HTERT RPE-1 (cell line): ENCODE data around the gene TPTE2.
"Not testable (repeated sequence)": the region's sequence is repeated elsewhere in the genome, so short reads cannot be mapped to it uniquely, and the experiment has no call there.

ENCODE experiments used
- in situ Hi-C: fragments of 300-500 bp; cut with MboI; formaldehyde crosslinking; loops from 4 replicates; pipeline ENCODE4 v1.14.3; 2020; ENCODE audit warnings: low sequenced_read_pairs

The TPTE2 gene

GRCh38 chr13:19572280-19572679 lies 10.9 kb upstream of the TPTE2 start:
- in situ Hi-C loops, result no loop called here

GRCh38 chr13:19567820-19568534 lies 6.6 kb upstream of the TPTE2 start:
- in situ Hi-C loops, result no loop called here

- in situ Hi-C loops, result no loop called here
Observed at GRCh38 chr13:19561585-19561984, 253 bp upstream of the TPTE2 start.

- in situ Hi-C loops, result not testable (repeated sequence)
Observed at GRCh38 chr13:19560672-19561071, 660 bp downstream of the TPTE2 start.

- in situ Hi-C loops, result not testable (repeated sequence)
Observed at GRCh38 chr13:19559739-19560138, 1.6 kb downstream of the TPTE2 start.

- in situ Hi-C loops, result not testable (repeated sequence)
Observed at GRCh38 chr13:19557287-19557686, 4.0 kb downstream of the TPTE2 start.

GRCh38 chr13:19549245-19549644 lies 12.1 kb downstream of the TPTE2 start:
- in situ Hi-C loops, result not testable (repeated sequence)

GRCh38 chr13:19525634-19526033 lies 35.7 kb downstream of the TPTE2 start:
- in situ Hi-C loops, result not testable (repeated sequence)

- in situ Hi-C loops, result no loop called here
Observed at GRCh38 chr13:19519049-19519448, 42.3 kb downstream of the TPTE2 start.

GRCh38 chr13:19507623-19508022 lies 53.7 kb downstream of the TPTE2 start:
- in situ Hi-C loops, result not testable (repeated sequence)

GRCh38 chr13:19460126-19460525 lies 101.2 kb downstream of the TPTE2 start:
- in situ Hi-C loops, result not testable (repeated sequence)

GRCh38 chr13:19439056-19439686 lies 122.2 kb downstream of the TPTE2 start:
- in situ Hi-C loops, result not testable (repeated sequence)

- in situ Hi-C loops, result not testable (repeated sequence)
Observed at GRCh38 chr13:19437780-19438179, 123.6 kb downstream of the TPTE2 start.

GRCh38 chr13:19422236-19422635 lies 139.1 kb downstream of the TPTE2 start:
- in situ Hi-C loops, result not testable (repeated sequence)

GRCh38 chr13:19412494-19412893 lies 148.8 kb downstream of the TPTE2 start:
- in situ Hi-C loops, result not testable (repeated sequence)

GRCh38 chr13:19382746-19383511 lies 178.4 kb downstream of the TPTE2 start:
- in situ Hi-C loops, result not testable (repeated sequence)

- in situ Hi-C loops, result no loop called here
Observed at GRCh38 chr13:19382111-19382510, 179.2 kb downstream of the TPTE2 start.
